Heart left ventricle (tissue), 16 donors: ENCODE data around the gene TMEM132D. TPM values are rescaled to one million over a fixed set of nuclear protein-coding genes. Genes with fewer than 3 reads are reported as not detected.

Experiments
- ATAC-seq, 4 donors: fragments of 200-7000 bp; cut with Tn5 transposase; one replicate each; pipeline ENCODE4 v1.9.1; 2020 to 2022; ENCODE audit warnings: moderate library complexity in 4 of 4, mild to moderate bottlenecking in 3 of 4, moderate number of reproducible peaks in 1 of 4
- DNase-seq, 5 donors: peaks; one replicate each; pipeline ENCODE4 v3.0.0-alpha.2; 2020
- H3K27ac ChIP-seq, 12 donors: fragments of 200-600 bp; sonication (generic) in 4 of 12; one replicate each; pipeline versions ENCODE4 v1.5.0 to v1.8.0; 2016 to 2022; ENCODE audit warnings: mild to moderate bottlenecking in 2 of 12
- H3K27me3 ChIP-seq, 9 donors: fragments of 200-600 bp; sonication (generic) in 2 of 9; one replicate each; pipeline versions ENCODE4 v1.5.1 to v1.8.0; 2016 to 2022; ENCODE audit warnings: mild to moderate bottlenecking in 3 of 9
- H3K36me3 ChIP-seq, 9 donors: fragments of 200-600 bp; sonication (generic) in 2 of 9; one replicate each; pipeline versions ENCODE4 v1.5.0 to v1.8.0; 2018 to 2022; ENCODE audit warnings: mild to moderate bottlenecking in 2 of 9
- H3K4me1 ChIP-seq, 12 donors: fragments of 200-600 bp; sonication (generic) in 4 of 12; one replicate each; pipeline versions ENCODE4 v1.5.0 to v1.8.0; 2016 to 2022; ENCODE audit warnings: mild to moderate bottlenecking in 3 of 12
- H3K4me3 ChIP-seq, 12 donors: fragments of 200-600 bp; sonication (generic) in 4 of 12; one replicate each; pipeline versions ENCODE4 v1.5.0 to v1.8.0; 2017 to 2022; ENCODE audit warnings: mild to moderate bottlenecking in 9 of 12, moderate library complexity in 4 of 12
- H3K9me3 ChIP-seq, 12 donors: fragments of 200-600 bp; sonication (generic) in 4 of 12; one replicate each; pipeline versions ENCODE4 v1.5.0 to v1.8.0; 2016 to 2022; ENCODE audit warnings: mild to moderate bottlenecking in 1 of 12
- CTCF ChIP-seq, 12 donors: fragments of 200-600 bp; sonication (generic) in 4 of 12; IDR thresholded peaks; one replicate each; pipeline versions ENCODE4 v1.5.0 to v1.8.0; 2018 to 2022; ENCODE audit warnings: antibody characterized with exemption in 12 of 12, mild to moderate bottlenecking in 5 of 12
- POLR2A ChIP-seq, 2 donors: fragments of 450-650 bp; IDR thresholded peaks; one replicate each; pipeline ENCODE4 v1.6.1; 2017; ENCODE audit warnings: antibody characterized with exemption in 2 of 2, mild to moderate bottlenecking in 2 of 2, moderate library complexity in 2 of 2
- WGBS, 4 donors: extraction: QIAGEN DNeasy Blood & Tissue Kit in 2 of 4; methylation state at CpG; one replicate each; pipeline versions ENCODE4 v1.1.5 to v1.1.7; 2013 to 2018; 5-methylcytosine and 5-hydroxymethylcytosine counted together
- intact Hi-C, 10 donors: fragments of 100-400 bp; cut with DNase I; formaldehyde crosslinking; loops; one replicate each; pipeline versions ENCODE4 v1.11.1 to v1.14.2; 2022
- polyA plus RNA-seq, 2 donors: library from polyadenylated mRNA; stranded (reverse); fragments of 200-250 nt; gene quantifications; one replicate each; pipeline ENCODE4 v1.2.3, GENCODE V29; 2013
- total RNA-seq, 9 donors: library from RNA; depleted of rRNA in 2 of 9; stranded (reverse); fragments of >200 nt in 2 of 9; fragmentation: NEBNext Ultra II Directional in 3 of 9; extraction: Animal tissue kit (Norgen Biotek cat#: 25700) in 3 of 9; gene quantifications; one replicate each; pipeline versions ENCODE4 v1.1.0 to v1.2.4, GENCODE V29; 2016 to 2023
- donor health status: ischemic (EF 13 %, LVEDD 7.1; RV severe dilation, severe dysfunction).
- donor health status: healthy with polysubstance abuse.
- donor health status: DM: no; HTN: yes; CAD: no.
- donor health status: DM: no; HTN: no; CAD: no.
- donor health status: ischemic (EF 25% LVEDD 6.9; RV normal size, moderate dysfunction).
- donor health status: ischemic (EF 25% LVEDD 5.7; RV mildly dilated, moderate dysfunction).
- donor health status: healthy.
- donor health status: DM: yes; HTN: yes; CAD: no.
- donor health status: ischemic (EF 35%, LVEDD 5.7; RV mildly dilated, moderate dysfunction).
- donor health status: nonischemic (EF 11% LVEDD 7.7; RV severe dilation, severe dysfunction).
- donor health status: DM: yes; HTN: yes; CAD: no.
- donor health status: PGD.
- donor health status: ischemic (EF 29% LVEDD 5.4; RV normal size, mild dysfunction).
- donor health status: nonischemic (EF 23%, LVEDD 6.1; RV moderate dilation, normal function).

Gene TMEM132D
- total and polyA plus RNA-seq, 11 donors, result not detected

GRCh38 chr12:129556082-129556481 is 347.7 kb downstream of the TMEM132D start:
- no peaks in the 10 kb centered on the region for H3K27me3 ChIP-seq
- DNase-seq, result no peak
- peaks cover 0 to 6% (median 0%) of the 10 kb centered on the region in 12 donors for H3K9me3 ChIP-seq
- ATAC-seq, result no peak
- TF ChIP-seq CTCF (IDR thresholded peaks at IDR 0.05), result no peak
- TF ChIP-seq POLR2A (IDR thresholded peaks at IDR 0.05), result no peak
- intact Hi-C loops, result no loop called here
- no peak overlapping the region for H3K4me3 ChIP-seq
- H3K36me3 ChIP-seq, result no peaks in the 10 kb centered on the region
- 62 to 74% (median 67%) methylated on average over 9 of the region's 9 CpGs for WGBS, 4 donors
- no peaks in the 10 kb centered on the region for H3K4me1 ChIP-seq
- H3K27ac ChIP-seq, result no peak overlapping the region

GRCh38 chr12:129552996-129553750 is 350.7 kb downstream of the TMEM132D start:
- ATAC-seq (no peak), DNase-seq (no peak)
- H3K36me3 ChIP-seq, result no peaks in the 10 kb centered on the region
- 82 to 83% (median 83%) methylated on average over 18 to 19 of the region's 19 CpGs for WGBS, 4 donors
- intact Hi-C loops, result no loop called here
- no peaks in the 10 kb centered on the region for H3K27me3 ChIP-seq
- H3K27ac ChIP-seq, result no peak overlapping the region
- TF ChIP-seq POLR2A (IDR thresholded peaks at IDR 0.05) (no peak), CTCF (IDR thresholded peaks at IDR 0.05) (no peak)
- peaks cover 0 to 9% (median 0%) of the 10 kb centered on the region in 12 donors for H3K9me3 ChIP-seq
- H3K4me3 ChIP-seq, result no peak overlapping the region
- H3K4me1 ChIP-seq, result no peaks in the 10 kb centered on the region

GRCh38 chr12:129551441-129551840 is 352.4 kb downstream of the TMEM132D start:
- Histone ChIP-seq H3K4me1 (no peaks in the 10 kb centered on the region), H3K9me3 (peaks cover 0 to 9% (median 0%) of the 10 kb centered on the region in 12 donors), H3K27ac (no peak overlapping the region), H3K27me3 (no peaks in the 10 kb centered on the region), H3K4me3 (no peak overlapping the region), H3K36me3 (no peaks in the 10 kb centered on the region)
- intact Hi-C loops, result no loop called here
- no peak for ATAC-seq
- WGBS, 4 donors, result 61 to 73% (median 67%) methylated on average over 3 of the region's 3 CpGs
- no peak for TF ChIP-seq POLR2A (IDR thresholded peaks at IDR 0.05)
- TF ChIP-seq CTCF (IDR thresholded peaks at IDR 0.05), result no peak
- no peak for DNase-seq

GRCh38 chr12:129550353-129550752 is 353.5 kb downstream of the TMEM132D start:
- intact Hi-C loops, result no loop called here
- H3K9me3 ChIP-seq, result peaks cover 0 to 9% (median 0%) of the 10 kb centered on the region in 12 donors
- H3K27me3 ChIP-seq, result no peaks in the 10 kb centered on the region
- TF ChIP-seq POLR2A (IDR thresholded peaks at IDR 0.05), result no peak
- no peak for TF ChIP-seq CTCF (IDR thresholded peaks at IDR 0.05)
- no peak overlapping the region for H3K4me3 ChIP-seq
- no peaks in the 10 kb centered on the region for H3K36me3 ChIP-seq
- DNase-seq (no peak), ATAC-seq (no peak)
- 25 to 43% (median 38%) methylated on average over 3 of the region's 3 CpGs for WGBS, 4 donors
- H3K27ac ChIP-seq, result no peak overlapping the region
- H3K4me1 ChIP-seq, result no peaks in the 10 kb centered on the region
